Type B pancreatic cell (in vitro differentiated cells): ENCODE data around the gene PPARG. TPM values are rescaled to one million over a fixed set of nuclear protein-coding genes. Genes with fewer than 3 reads are reported as not detected.

Source experiments
- DNase-seq: peaks from one replicate; pipeline ENCODE4 v3.0.0; 2021; ENCODE audit warnings: mixed read lengths; ENCODE audit not compliant: unreplicated experiment; ENCODE audit errors: extremely low spot score
- H3K27ac Mint-ChIP-seq: 2 replicates; pipeline ENCODE4 v1.8.0; 2021; ENCODE audit warnings: mild to moderate bottlenecking, mixed read lengths
- H3K27me3 Mint-ChIP-seq: 2 replicates; pipeline ENCODE4 v1.8.0; 2021; ENCODE audit warnings: mixed read lengths
- H3K36me3 Mint-ChIP-seq: 2 replicates; pipeline ENCODE4 v1.8.0; 2021; ENCODE audit warnings: mixed read lengths
- H3K4me1 Mint-ChIP-seq: one replicate; pipeline ENCODE4 v1.8.0; 2021; ENCODE audit warnings: mixed read lengths; ENCODE audit not compliant: unreplicated experiment
- H3K4me3 Mint-ChIP-seq: 2 replicates; pipeline ENCODE4 v1.8.0; 2021; ENCODE audit warnings: mild to moderate bottlenecking, mixed read lengths
- H3K9me3 Mint-ChIP-seq: 2 replicates; pipeline ENCODE4 v1.8.0; 2021; ENCODE audit warnings: mixed read lengths
- total RNA-seq: library from RNA; stranded (reverse); gene quantifications from 2 replicates; pipeline ENCODE4 v1.2.1, GENCODE V29; 2021; ENCODE audit warnings: low replicate concordance
- TF ChIP-seq, protein P1 (sequence below): fragments of 200-600 bp; sonication (generic); conservative IDR thresholded peaks from 2 replicates; pipeline ENCODE4 v1.5.0; 2021; ENCODE audit warnings: antibody characterized with exemption, mild to moderate bottlenecking

The PPARG gene
- total RNA-seq, 1 donor from 2014 or later = 21.5 TPM

DNA sequence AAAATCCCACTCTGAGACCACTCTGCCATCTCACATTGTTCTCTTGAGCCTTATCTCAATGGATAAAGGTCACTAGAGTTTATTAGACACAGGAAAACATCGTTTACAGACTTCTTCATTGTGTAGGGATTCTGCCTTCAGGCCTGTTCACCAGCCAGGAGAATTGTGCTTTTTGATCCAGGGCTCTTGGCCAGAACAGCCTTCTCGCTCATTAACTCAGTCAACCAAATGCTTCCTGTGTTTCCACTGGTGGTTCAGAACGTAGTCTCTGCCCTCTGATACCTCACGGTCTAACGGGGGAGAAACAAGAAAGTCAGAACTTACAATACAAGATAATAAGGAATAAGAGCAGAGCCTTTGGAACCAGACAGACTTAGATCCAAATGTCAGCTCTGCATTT, 141.2 kb downstream of the PPARG start:
- TF ChIP-seq, protein P1, sequence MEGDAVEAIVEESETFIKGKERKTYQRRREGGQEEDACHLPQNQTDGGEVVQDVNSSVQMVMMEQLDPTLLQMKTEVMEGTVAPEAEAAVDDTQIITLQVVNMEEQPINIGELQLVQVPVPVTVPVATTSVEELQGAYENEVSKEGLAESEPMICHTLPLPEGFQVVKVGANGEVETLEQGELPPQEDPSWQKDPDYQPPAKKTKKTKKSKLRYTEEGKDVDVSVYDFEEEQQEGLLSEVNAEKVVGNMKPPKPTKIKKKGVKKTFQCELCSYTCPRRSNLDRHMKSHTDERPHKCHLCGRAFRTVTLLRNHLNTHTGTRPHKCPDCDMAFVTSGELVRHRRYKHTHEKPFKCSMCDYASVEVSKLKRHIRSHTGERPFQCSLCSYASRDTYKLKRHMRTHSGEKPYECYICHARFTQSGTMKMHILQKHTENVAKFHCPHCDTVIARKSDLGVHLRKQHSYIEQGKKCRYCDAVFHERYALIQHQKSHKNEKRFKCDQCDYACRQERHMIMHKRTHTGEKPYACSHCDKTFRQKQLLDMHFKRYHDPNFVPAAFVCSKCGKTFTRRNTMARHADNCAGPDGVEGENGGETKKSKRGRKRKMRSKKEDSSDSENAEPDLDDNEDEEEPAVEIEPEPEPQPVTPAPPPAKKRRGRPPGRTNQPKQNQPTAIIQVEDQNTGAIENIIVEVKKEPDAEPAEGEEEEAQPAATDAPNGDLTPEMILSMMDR = no peak
- no peak for DNase-seq
- peaks cover 37% of the 10 kb centered on the region for H3K4me1 Mint-ChIP-seq
- no peak overlapping the region for H3K27ac Mint-ChIP-seq
- peaks cover 8% of the 10 kb centered on the region for H3K27me3 Mint-ChIP-seq
- H3K4me3 Mint-ChIP-seq = no peak overlapping the region
- no peaks in the 10 kb centered on the region for H3K36me3 Mint-ChIP-seq
- H3K9me3 Mint-ChIP-seq = peaks cover 5% of the 10 kb centered on the region

DNA sequence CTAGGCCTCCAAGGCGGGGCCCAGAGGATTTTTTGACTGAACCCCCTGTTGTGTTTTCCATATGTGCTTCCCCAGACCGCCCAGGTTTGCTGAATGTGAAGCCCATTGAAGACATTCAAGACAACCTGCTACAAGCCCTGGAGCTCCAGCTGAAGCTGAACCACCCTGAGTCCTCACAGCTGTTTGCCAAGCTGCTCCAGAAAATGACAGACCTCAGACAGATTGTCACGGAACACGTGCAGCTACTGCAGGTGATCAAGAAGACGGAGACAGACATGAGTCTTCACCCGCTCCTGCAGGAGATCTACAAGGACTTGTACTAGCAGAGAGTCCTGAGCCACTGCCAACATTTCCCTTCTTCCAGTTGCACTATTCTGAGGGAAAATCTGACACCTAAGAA, 145.0 kb downstream of the PPARG start:
- Mint-ChIP-seq H3K4me1 (peaks cover 12% of the 10 kb centered on the region), H3K27me3 (peaks cover 7% of the 10 kb centered on the region), H3K27ac (no peak overlapping the region), H3K9me3 (peaks cover 5% of the 10 kb centered on the region), H3K4me3 (no peak overlapping the region), H3K36me3 (no peaks in the 10 kb centered on the region)
- no peak for DNase-seq
- TF ChIP-seq, protein P1 = no peak

DNA sequence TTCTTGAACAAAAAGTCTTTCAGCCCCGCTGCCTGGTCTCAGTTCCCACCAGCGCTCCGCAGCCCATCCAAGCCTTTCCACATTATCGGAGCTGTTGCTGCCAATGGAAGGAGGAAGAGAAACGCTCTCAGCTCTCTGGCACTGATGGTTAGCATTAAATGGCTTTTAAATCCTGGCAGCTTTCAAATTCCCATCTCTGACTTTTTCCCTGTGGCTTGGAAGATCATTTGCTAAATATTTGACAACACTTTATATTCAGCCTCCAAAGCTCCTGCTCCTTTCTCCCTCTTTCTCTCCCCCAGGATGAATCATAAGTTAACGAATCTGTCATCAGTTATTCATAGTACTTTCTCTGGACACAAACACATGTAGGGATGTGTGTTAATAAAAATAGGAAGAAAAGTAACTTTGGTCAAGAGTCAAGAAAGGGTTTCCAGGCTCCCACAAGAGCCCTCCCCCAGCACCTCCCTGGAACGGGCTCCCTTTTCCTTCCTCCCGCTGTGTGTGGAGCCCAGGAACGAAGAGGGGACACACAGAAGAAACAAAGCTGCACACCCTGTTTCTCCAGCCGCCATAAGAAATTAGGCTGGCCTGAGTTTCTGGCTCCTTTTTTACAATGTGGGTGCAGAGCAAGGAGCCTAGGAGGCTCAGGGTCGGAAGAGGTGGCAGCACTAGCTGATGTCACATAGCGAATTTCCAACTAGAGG, 147.8 kb downstream of the PPARG start:
- Mint-ChIP-seq H3K9me3 (no peaks in the 10 kb centered on the region), H3K36me3 (no peaks in the 10 kb centered on the region), H3K4me1 (peaks cover 4% of the 10 kb centered on the region), H3K27me3 (peaks cover 4% of the 10 kb centered on the region), H3K4me3 (no peak overlapping the region), H3K27ac (no peak overlapping the region)
- no peak for DNase-seq
- TF ChIP-seq, protein P1 = no peak

DNA sequence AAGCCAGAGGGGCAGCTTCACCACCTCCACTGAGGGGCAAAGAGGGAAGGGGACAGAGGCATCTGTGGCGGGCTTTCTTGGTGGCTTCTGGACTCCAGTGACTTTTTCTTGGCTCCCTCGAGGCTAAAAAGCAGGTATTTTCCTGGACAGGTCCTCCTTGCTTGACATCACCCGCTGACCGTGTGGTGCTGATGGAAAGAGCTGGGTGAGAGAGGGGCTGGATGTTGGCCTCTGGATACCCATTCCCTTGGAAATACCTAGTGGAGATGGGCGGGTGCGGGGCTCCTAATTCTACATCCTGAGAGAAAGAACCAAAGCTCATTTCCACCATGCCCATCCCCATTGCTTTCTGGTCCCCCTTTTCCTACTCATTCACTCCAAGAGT, 148.3 kb downstream of the PPARG start:
- Mint-ChIP-seq H3K27me3 (peaks cover 4% of the 10 kb centered on the region), H3K36me3 (no peaks in the 10 kb centered on the region)
- no peak for DNase-seq

DNA sequence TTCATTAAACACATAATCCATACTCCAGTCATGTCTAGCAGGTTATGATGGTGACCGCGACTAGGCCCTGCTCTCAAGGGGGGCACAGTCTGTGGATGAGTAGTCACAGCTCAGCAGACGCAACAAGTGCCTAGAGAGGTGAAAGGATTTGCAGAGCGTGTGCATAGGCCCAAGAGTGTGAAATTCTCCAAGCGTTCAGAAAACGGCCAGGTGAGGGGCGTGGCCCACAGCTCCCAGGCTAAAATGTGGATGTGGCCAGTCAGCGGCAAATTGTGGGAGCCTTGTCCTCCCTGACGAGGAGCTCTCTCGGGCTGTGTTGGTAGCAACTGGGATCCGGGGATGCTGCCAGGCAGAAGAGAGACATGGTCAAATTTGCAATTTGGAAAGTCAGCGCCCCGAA, 149.0 kb downstream of the PPARG start:
- DNase-seq = peak; percentile 27
- TF ChIP-seq, protein P1 = no peak
- Mint-ChIP-seq H3K9me3 (no peaks in the 10 kb centered on the region), H3K36me3 (no peaks in the 10 kb centered on the region), H3K4me3 (no peak overlapping the region), H3K27me3 (peaks cover 4% of the 10 kb centered on the region), H3K27ac (no peak overlapping the region), H3K4me1 (peaks cover 9% of the 10 kb centered on the region)

More for the DNA sequence above, 148.3 kb downstream of the PPARG start:
- no peak overlapping the region for H3K4me3 Mint-ChIP-seq
- no peak overlapping the region for H3K27ac Mint-ChIP-seq
- no peaks in the 10 kb centered on the region for H3K9me3 Mint-ChIP-seq
- H3K4me1 Mint-ChIP-seq = peaks cover 4% of the 10 kb centered on the region
- TF ChIP-seq, protein P1 = no peak
